HepG2 (cell line): ENCODE data around the gene KCTD5. TPM values are rescaled to one million over a fixed set of nuclear protein-coding genes. Genes with fewer than 3 reads are reported as not detected.

Source experiments
- ESRRA ChIP-seq: sonication (generic); formaldehyde crosslinking; IDR thresholded peaks from 2 replicates; pipeline ENCODE4 v1.5.1; 2020; ENCODE audit warnings: mild to moderate bottlenecking, low read depth, missing genetic modification reagents
- HMGA1 ChIP-seq: sonication (generic); formaldehyde crosslinking; conservative IDR thresholded peaks from 2 replicates; pipeline ENCODE4 v1.4.0; 2020; ENCODE audit warnings: missing genetic modification reagents
- JUND ChIP-seq: sonication (generic); formaldehyde crosslinking; IDR thresholded peaks from 2 replicates; pipeline ENCODE4 v1.8.0; 2022; ENCODE audit warnings: mild to moderate bottlenecking, missing genetic modification reagents
- RFXAP ChIP-seq: sonication (generic); formaldehyde crosslinking; IDR thresholded peaks from 2 replicates; pipeline ENCODE4 v1.4.0; 2020; ENCODE audit warnings: missing genetic modification reagents, borderline replicate concordance
- SRSF1 ChIP-seq: fragments of 200-400 bp; formaldehyde crosslinking; optimal IDR thresholded peaks from 2 replicates; pipeline ENCODE3; 2017; ENCODE audit warnings: mild to moderate bottlenecking, low read depth, low read length, moderate library complexity
- ZBTB3 ChIP-seq: sonication (generic); formaldehyde crosslinking; IDR thresholded peaks from 2 replicates; pipeline ENCODE4 v1.4.0; 2020; ENCODE audit warnings: low read depth, mild to moderate bottlenecking, moderate library complexity, missing genetic modification reagents, borderline replicate concordance
- ZKSCAN1 ChIP-seq: fragments of 150-350 bp; IDR thresholded peaks from 2 replicates; pipeline ENCODE4 v1.6.1; 2014; ENCODE audit warnings: low read length
- ZNF205 ChIP-seq: IDR thresholded peaks from 2 replicates; pipeline ENCODE4 v1.6.1; 2018; ENCODE audit warnings: missing biosample characterization, missing genetic modification reagents
- ZNF747 ChIP-seq: sonication (generic); formaldehyde crosslinking; IDR thresholded peaks from 2 replicates; pipeline ENCODE4 v1.8.1; 2023; ENCODE audit warnings: missing genetic modification reagents, mild to moderate bottlenecking, borderline replicate concordance
- ZNF775 ChIP-seq: sonication (generic); formaldehyde crosslinking; IDR thresholded peaks from 2 replicates; pipeline ENCODE4 v1.4.0; 2020; ENCODE audit warnings: missing genetic modification reagents, mild to moderate bottlenecking, moderate library complexity, borderline replicate concordance
- polyA plus RNA-seq, 8 experiments: library from polyadenylated mRNA; depleted of rRNA in 3 of 8; stranded (reverse) in 7 of 8; unstranded in 1 of 8; fragments of >200 nt; fragmentation: Illumina TruSeq in 4 of 8; extraction: Trizol in 4 of 8; gene quantifications; 2 replicates each; pipeline versions ENCODE4 v1.2.1 to v1.2.3, GENCODE V29; 2011 to 2016; ENCODE audit warnings: low read depth in 4 of 8, missing spikeins in 1 of 8, mixed read lengths in 1 of 8; ENCODE audit not compliant: insufficient read depth in 1 of 8
- total RNA-seq, 5 experiments: library from RNA; depleted of rRNA; stranded (reverse); fragments of >200 nt; fragmentation: Illumina TruSeq; extraction: Trizol; gene quantifications; 2 replicates each; pipeline ENCODE4 v1.2.3, GENCODE V29; 2016; ENCODE audit warnings: low read depth in 1 of 5
- TF ChIP-seq, protein P1 (sequence below): sonication (generic); formaldehyde crosslinking; IDR thresholded peaks from 2 replicates; pipeline ENCODE4 v1.5.0; 2020; ENCODE audit warnings: mild to moderate bottlenecking, low read depth, missing genetic modification reagents, borderline replicate concordance
- TF ChIP-seq, protein P2 (sequence below): sonication (generic); formaldehyde crosslinking; IDR thresholded peaks from 2 replicates; pipeline ENCODE4 v1.4.0; 2020; ENCODE audit warnings: missing genetic modification reagents, mild to moderate bottlenecking, borderline replicate concordance
- TF ChIP-seq, protein P3 (sequence below): sonication (generic); formaldehyde crosslinking; IDR thresholded peaks from 2 replicates; pipeline ENCODE4 v1.5.1; 2020; ENCODE audit warnings: missing genetic modification reagents, mild to moderate bottlenecking, borderline replicate concordance
- TF ChIP-seq, protein P4 (sequence below): sonication (generic); formaldehyde crosslinking; IDR thresholded peaks from 2 replicates; pipeline ENCODE4 v1.4.0; 2020; ENCODE audit warnings: missing genetic modification reagents, mild to moderate bottlenecking, borderline replicate concordance
- TF ChIP-seq, protein P5 (sequence below): sonication (generic); formaldehyde crosslinking; IDR thresholded peaks from 2 replicates; pipeline ENCODE4 v1.9.0; 2021; ENCODE audit warnings: missing genetic modification reagents, mild to moderate bottlenecking, borderline replicate concordance
- TF ChIP-seq, protein P6 (sequence below): sonication (generic); formaldehyde crosslinking; IDR thresholded peaks from 2 replicates; pipeline ENCODE4 v1.4.0; 2020; ENCODE audit warnings: missing genetic modification reagents, borderline replicate concordance

The KCTD5 gene
- total and polyA plus RNA-seq, 2 of the 13 experiments (the other 11 are each of a cell fraction or from before 2014, with no cell fraction given) = 25.4 to 29.8 TPM

DNA sequence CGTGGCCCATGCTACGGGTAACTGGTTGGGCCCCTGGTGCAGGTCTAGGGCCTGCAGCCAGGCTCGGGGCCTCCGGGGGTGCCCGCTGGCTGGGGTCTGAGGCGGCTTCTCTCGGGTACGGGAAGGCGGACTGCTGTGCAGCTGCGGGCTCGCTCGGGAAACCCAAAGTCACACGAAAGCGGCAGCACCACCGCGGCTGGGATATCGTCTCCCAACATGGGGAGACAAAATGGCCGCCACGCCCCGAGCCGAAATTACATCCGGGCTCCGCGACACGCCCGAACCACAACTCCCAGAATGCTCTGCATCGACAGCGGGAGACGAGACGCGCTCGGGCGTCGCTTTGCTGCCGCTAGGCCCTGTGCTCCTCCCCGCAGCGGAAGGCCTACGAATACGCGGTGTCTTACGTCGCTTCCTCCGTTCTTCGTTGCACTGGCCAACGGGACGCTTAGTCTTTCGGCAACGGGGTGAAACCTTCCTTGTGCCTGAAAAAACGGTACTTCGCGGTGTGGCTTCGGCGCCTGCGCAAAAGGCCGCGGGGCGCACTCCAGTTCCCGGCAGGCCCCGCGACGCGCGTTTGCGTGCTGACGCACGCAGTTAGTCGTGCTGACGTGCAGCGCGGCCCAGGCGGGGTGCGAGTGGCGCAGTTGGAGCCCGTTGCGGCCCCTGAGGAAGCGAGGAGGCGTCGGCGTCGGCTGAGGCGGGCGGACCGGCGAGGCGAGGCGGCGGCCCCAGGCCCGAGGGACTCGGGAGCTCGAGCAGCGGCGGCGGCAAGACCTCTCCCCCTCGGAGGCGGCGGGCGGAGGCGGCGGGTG is 69.9 kb downstream of the KCTD5 start, which contains the start of gene SRRM2 (continued):
- no peak for TF ChIP-seq ZNF205
- peak; percentile 82; the same call in 1 of the 2 replicates for TF ChIP-seq ZNF775
- no peak for TF ChIP-seq JUND
- TF ChIP-seq, protein P1, sequence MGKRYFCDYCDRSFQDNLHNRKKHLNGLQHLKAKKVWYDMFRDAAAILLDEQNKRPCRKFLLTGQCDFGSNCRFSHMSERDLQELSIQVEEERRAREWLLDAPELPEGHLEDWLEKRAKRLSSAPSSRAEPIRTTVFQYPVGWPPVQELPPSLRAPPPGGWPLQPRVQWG (CRISPR knock-in tag) = no peak
- TF ChIP-seq ZKSCAN1 = peak; percentile 36; the same call in 1 of the 2 replicates
- TF ChIP-seq ESRRA (CRISPR knock-in tag) = peak; percentile 47; the same call in 1 of the 2 replicates
- TF ChIP-seq, protein P2, sequence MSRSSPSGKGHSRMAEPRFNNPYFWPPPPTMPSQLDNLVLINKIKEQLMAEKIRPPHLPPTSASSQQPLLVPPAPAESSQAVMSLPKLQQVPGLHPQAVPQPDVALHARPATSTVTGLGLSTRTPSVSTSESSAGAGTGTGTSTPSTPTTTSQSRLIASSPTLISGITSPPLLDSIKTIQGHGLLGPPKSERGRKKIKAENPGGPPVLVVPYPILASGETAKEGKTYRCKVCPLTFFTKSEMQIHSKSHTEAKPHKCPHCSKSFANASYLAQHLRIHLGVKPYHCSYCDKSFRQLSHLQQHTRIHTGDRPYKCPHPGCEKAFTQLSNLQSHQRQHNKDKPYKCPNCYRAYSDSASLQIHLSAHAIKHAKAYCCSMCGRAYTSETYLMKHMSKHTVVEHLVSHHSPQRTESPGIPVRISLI (CRISPR knock-in tag) = peak; percentile 65; the same call in 1 of the 2 replicates
- 0 out of 2 replicates have a peak, but pooled peaks have one; percentile 58 for TF ChIP-seq RFXAP
- TF ChIP-seq, protein P3, sequence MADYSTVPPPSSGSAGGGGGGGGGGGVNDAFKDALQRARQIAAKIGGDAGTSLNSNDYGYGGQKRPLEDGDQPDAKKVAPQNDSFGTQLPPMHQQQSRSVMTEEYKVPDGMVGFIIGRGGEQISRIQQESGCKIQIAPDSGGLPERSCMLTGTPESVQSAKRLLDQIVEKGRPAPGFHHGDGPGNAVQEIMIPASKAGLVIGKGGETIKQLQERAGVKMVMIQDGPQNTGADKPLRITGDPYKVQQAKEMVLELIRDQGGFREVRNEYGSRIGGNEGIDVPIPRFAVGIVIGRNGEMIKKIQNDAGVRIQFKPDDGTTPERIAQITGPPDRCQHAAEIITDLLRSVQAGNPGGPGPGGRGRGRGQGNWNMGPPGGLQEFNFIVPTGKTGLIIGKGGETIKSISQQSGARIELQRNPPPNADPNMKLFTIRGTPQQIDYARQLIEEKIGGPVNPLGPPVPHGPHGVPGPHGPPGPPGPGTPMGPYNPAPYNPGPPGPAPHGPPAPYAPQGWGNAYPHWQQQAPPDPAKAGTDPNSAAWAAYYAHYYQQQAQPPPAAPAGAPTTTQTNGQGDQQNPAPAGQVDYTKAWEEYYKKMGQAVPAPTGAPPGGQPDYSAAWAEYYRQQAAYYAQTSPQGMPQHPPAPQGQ (CRISPR knock-in tag) = no peak
- no peak for TF ChIP-seq ZBTB3 (CRISPR knock-in tag)
- TF ChIP-seq HMGA1 (CRISPR knock-in tag) = no peak
- TF ChIP-seq, protein P4, sequence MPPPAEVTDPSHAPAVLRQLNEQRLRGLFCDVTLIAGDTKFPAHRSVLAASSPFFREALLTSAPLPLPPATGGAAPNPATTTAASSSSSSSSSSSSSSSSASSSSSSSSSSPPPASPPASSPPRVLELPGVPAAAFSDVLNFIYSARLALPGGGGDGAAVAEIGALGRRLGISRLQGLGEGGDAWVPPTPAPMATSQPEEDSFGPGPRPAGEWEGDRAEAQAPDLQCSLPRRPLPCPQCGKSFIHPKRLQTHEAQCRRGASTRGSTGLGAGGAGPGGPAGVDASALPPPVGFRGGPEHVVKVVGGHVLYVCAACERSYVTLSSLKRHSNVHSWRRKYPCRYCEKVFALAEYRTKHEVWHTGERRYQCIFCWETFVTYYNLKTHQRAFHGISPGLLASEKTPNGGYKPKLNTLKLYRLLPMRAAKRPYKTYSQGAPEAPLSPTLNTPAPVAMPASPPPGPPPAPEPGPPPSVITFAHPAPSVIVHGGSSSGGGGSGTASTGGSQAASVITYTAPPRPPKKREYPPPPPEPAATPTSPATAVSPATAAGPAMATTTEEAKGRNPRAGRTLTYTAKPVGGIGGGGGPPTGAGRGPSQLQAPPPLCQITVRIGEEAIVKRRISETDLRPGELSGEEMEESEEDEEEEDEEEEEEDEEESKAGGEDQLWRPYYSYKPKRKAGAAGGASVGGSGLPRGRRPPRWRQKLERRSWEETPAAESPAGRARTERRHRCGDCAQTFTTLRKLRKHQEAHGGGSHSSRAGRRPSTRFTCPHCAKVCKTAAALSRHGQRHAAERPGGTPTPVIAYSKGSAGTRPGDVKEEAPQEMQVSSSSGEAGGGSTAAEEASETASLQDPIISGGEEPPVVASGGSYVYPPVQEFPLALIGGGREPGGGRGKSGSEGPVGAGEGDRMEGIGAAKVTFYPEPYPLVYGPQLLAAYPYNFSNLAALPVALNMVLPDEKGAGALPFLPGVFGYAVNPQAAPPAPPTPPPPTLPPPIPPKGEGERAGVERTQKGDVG (CRISPR knock-in tag) = no peak
- peak; percentile 82 for TF ChIP-seq SRSF1
- TF ChIP-seq, protein P5, sequence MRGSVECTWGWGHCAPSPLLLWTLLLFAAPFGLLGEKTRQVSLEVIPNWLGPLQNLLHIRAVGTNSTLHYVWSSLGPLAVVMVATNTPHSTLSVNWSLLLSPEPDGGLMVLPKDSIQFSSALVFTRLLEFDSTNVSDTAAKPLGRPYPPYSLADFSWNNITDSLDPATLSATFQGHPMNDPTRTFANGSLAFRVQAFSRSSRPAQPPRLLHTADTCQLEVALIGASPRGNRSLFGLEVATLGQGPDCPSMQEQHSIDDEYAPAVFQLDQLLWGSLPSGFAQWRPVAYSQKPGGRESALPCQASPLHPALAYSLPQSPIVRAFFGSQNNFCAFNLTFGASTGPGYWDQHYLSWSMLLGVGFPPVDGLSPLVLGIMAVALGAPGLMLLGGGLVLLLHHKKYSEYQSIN (CRISPR knock-in tag) = peak; percentile 46; the same call in 1 of the 2 replicates
- TF ChIP-seq, protein P6, sequence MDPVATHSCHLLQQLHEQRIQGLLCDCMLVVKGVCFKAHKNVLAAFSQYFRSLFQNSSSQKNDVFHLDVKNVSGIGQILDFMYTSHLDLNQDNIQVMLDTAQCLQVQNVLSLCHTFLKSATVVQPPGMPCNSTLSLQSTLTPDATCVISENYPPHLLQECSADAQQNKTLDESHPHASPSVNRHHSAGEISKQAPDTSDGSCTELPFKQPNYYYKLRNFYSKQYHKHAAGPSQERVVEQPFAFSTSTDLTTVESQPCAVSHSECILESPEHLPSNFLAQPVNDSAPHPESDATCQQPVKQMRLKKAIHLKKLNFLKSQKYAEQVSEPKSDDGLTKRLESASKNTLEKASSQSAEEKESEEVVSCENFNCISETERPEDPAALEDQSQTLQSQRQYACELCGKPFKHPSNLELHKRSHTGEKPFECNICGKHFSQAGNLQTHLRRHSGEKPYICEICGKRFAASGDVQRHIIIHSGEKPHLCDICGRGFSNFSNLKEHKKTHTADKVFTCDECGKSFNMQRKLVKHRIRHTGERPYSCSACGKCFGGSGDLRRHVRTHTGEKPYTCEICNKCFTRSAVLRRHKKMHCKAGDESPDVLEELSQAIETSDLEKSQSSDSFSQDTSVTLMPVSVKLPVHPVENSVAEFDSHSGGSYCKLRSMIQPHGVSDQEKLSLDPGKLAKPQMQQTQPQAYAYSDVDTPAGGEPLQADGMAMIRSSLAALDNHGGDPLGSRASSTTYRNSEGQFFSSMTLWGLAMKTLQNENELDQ (CRISPR knock-in tag) = no peak
- TF ChIP-seq ZNF747 (CRISPR knock-in tag) = no peak; the same call in 1 of the 2 replicates
